H9 (cell line): ENCODE measurements around the gene ERAP2. TPM values are rescaled to one million over a fixed set of nuclear protein-coding genes. Genes with fewer than 3 reads are reported as not detected.

ENCODE experiments used
- DNase-seq: peaks from one replicate; pipeline ENCODE4 v3.0.0-alpha.2; 2017
- H2AFZ ChIP-seq: one replicate; pipeline ENCODE4 v1.6.1; 2013; ENCODE audit warnings: mild to moderate bottlenecking, low read length, control low read depth, moderate library complexity
- H2AK5ac ChIP-seq: 2 replicates; pipeline ENCODE4 v1.6.1; 2013; ENCODE audit warnings: low read length, control low read depth, mixed read lengths; ENCODE audit not compliant: insufficient read length
- H2BK120ac ChIP-seq: one replicate; pipeline ENCODE4 v1.6.1; 2013; ENCODE audit warnings: low read depth, mild to moderate bottlenecking, low read length, control low read depth, inconsistent platforms; ENCODE audit not compliant: poor library complexity, severe bottlenecking
- H2BK12ac ChIP-seq: 2 replicates; pipeline ENCODE4 v1.6.1; 2013; ENCODE audit warnings: low read length, control low read depth, mixed read lengths, low read depth; ENCODE audit not compliant: insufficient read length
- H2BK15ac ChIP-seq: 2 replicates; pipeline ENCODE4 v1.6.1; 2013; ENCODE audit warnings: low read depth, low read length, control low read depth
- H2BK20ac ChIP-seq: one replicate; pipeline ENCODE4 v1.6.1; 2013; ENCODE audit warnings: low read depth, mild to moderate bottlenecking, low read length, control low read depth, inconsistent platforms; ENCODE audit not compliant: poor library complexity, severe bottlenecking
- H2BK5ac ChIP-seq: 2 replicates; pipeline ENCODE4 v1.6.1; 2013; ENCODE audit warnings: low read length, control low read depth, mixed read lengths; ENCODE audit not compliant: insufficient read length
- H3K14ac ChIP-seq: 2 replicates; pipeline ENCODE4 v1.6.1; 2013; ENCODE audit warnings: low read length, control low read depth; ENCODE audit not compliant: insufficient read depth
- H3K18ac ChIP-seq: 2 replicates; pipeline ENCODE4 v1.6.1; 2013; ENCODE audit warnings: low read depth, mild to moderate bottlenecking, mixed read lengths, low read length, control low read depth; ENCODE audit not compliant: insufficient read length
- H3K23ac ChIP-seq: 2 replicates; pipeline ENCODE4 v1.6.1; 2013; ENCODE audit warnings: low read length, control low read depth, mixed read lengths, low read depth; ENCODE audit not compliant: insufficient read length
- H3K23me2 ChIP-seq: 2 replicates; pipeline ENCODE4 v1.6.1; 2013; ENCODE audit warnings: low read depth, mild to moderate bottlenecking, mixed read lengths, low read length, control low read depth; ENCODE audit not compliant: insufficient read length, poor library complexity, severe bottlenecking
- H3K27ac ChIP-seq: 2 replicates; pipeline ENCODE4 v1.5.1; 2013; ENCODE audit warnings: low read length, control low read depth, mixed read lengths, low read depth; ENCODE audit not compliant: insufficient read length
- H3K27me3 ChIP-seq: 2 replicates; pipeline ENCODE4 v1.6.1; 2013; ENCODE audit warnings: low read length, control low read depth, inconsistent platforms; ENCODE audit not compliant: insufficient read depth
- H3K4ac ChIP-seq: 2 replicates; pipeline ENCODE4 v1.6.1; 2013; ENCODE audit warnings: low read depth, mild to moderate bottlenecking, control low read depth, inconsistent platforms, low read length, moderate library complexity
- H3K4me1 ChIP-seq: 2 replicates; pipeline ENCODE4 v1.6.1; 2013; ENCODE audit warnings: low read length, control low read depth, inconsistent platforms; ENCODE audit not compliant: insufficient read depth
- H3K4me2 ChIP-seq: 2 replicates; pipeline ENCODE4 v1.6.1; 2013; ENCODE audit warnings: low read length, control low read depth, mixed read lengths; ENCODE audit not compliant: insufficient read length, insufficient read depth
- H3K56ac ChIP-seq: 2 replicates; pipeline ENCODE4 v1.6.1; 2013; ENCODE audit warnings: low read depth, mild to moderate bottlenecking, mixed read lengths, low read length, control low read depth; ENCODE audit not compliant: insufficient read length
- H3K79me1 ChIP-seq: 2 replicates; pipeline ENCODE4 v1.6.1; 2013; ENCODE audit warnings: low read depth, mild to moderate bottlenecking, moderate library complexity, low read length, control low read depth, inconsistent platforms; ENCODE audit not compliant: insufficient read depth, poor library complexity, severe bottlenecking
- H3K79me2 ChIP-seq: 2 replicates; pipeline ENCODE4 v1.6.1; 2013; ENCODE audit warnings: low read length, control low read depth, inconsistent platforms; ENCODE audit not compliant: insufficient read depth
- H3K9ac ChIP-seq: 2 replicates; pipeline ENCODE4 v1.6.1; 2013; ENCODE audit warnings: low read length, control low read depth, mixed read lengths; ENCODE audit not compliant: insufficient read length; ENCODE audit errors: extremely low read depth
- H3K9me3 ChIP-seq: one replicate; pipeline ENCODE4 v1.6.1; 2013; ENCODE audit warnings: low read depth, low read length, inconsistent platforms; ENCODE audit not compliant: control insufficient read depth
- H3T11ph ChIP-seq: one replicate; pipeline ENCODE4 v1.6.1; 2013; ENCODE audit warnings: mild to moderate bottlenecking, low read length, control low read depth, inconsistent platforms
- H4K20me1 ChIP-seq: one replicate; pipeline ENCODE4 v1.6.1; 2013; ENCODE audit not compliant: control insufficient read depth, insufficient read length, insufficient read depth
- H4K5ac ChIP-seq: 2 replicates; pipeline ENCODE4 v1.6.1; 2013; ENCODE audit warnings: low read depth, mild to moderate bottlenecking, mixed read lengths, low read length, control low read depth; ENCODE audit not compliant: insufficient read length
- H4K8ac ChIP-seq: replicated peaks from 2 replicates; pipeline ENCODE4 v1.6.1; 2013; ENCODE audit warnings: low read length, control low read depth, mixed read lengths, low read depth; ENCODE audit not compliant: insufficient read length
- H4K91ac ChIP-seq: 2 replicates; pipeline ENCODE4 v1.6.1; 2013; ENCODE audit warnings: low read depth, mild to moderate bottlenecking, moderate library complexity, mixed read lengths, low read length, control low read depth; ENCODE audit not compliant: insufficient read length
- H3K27ac Mint-ChIP-seq, 3 experiments: 2 replicates in 2 of 3; 3 replicates in 1 of 3; pipeline ENCODE4 v1.8.0; 2020 to 2021; ENCODE audit warnings: mixed read lengths in 3 of 3, mild to moderate bottlenecking in 1 of 3, moderate library complexity in 1 of 3
- H3K27me3 Mint-ChIP-seq: 2 replicates; pipeline ENCODE4 v1.8.0; 2021; ENCODE audit warnings: low read depth, mild to moderate bottlenecking, moderate library complexity, mixed read lengths
- H3K36me3 Mint-ChIP-seq, 3 experiments: 2 replicates in 2 of 3; 3 replicates in 1 of 3; pipeline ENCODE4 v1.8.0; 2020 to 2021; ENCODE audit warnings: low read depth in 3 of 3, mixed read lengths in 3 of 3; ENCODE audit not compliant: insufficient read depth in 1 of 3
- H3K4me1 Mint-ChIP-seq, 2 experiments: 2 replicates each; pipeline ENCODE4 v1.8.0; 2020; ENCODE audit warnings: mixed read lengths in 2 of 2
- H3K4me3 Mint-ChIP-seq, 2 experiments: 2 replicates in 1 of 2; 3 replicates in 1 of 2; pipeline ENCODE4 v1.8.0; 2020 to 2021; ENCODE audit warnings: mild to moderate bottlenecking in 2 of 2, mixed read lengths in 2 of 2, moderate library complexity in 1 of 2
- H3K9me3 Mint-ChIP-seq, 2 experiments: 2 replicates in 1 of 2; 3 replicates in 1 of 2; pipeline ENCODE4 v1.8.0; 2020; ENCODE audit warnings: mild to moderate bottlenecking in 2 of 2, mixed read lengths in 2 of 2, moderate library complexity in 1 of 2
- whole genome bisulfite sequencing: extraction: QIAGEN DNeasy Blood & Tissue Kit; methylation state at CpG from one replicate; pipeline ENCODE4 v1.1.7; 2013; ENCODE audit warnings: missing lambda C conversion rate, low lambda C conversion rate, mixed read lengths; ENCODE audit not compliant: insufficient read length; ENCODE audit errors: extremely low coverage; 5-methylcytosine and 5-hydroxymethylcytosine counted together
- total RNA-seq: library from RNA; stranded (reverse); gene quantifications from 2 replicates; pipeline ENCODE4 v1.2.1, GENCODE V29; 2021
- TF ChIP-seq, protein P1 (sequence below): fragments of 200-600 bp; sonication (generic); conservative IDR thresholded peaks from 3 replicates; pipeline ENCODE4 v1.8.0; 2021; ENCODE audit warnings: antibody characterized with exemption, mild to moderate bottlenecking

ERAP2 gene
- total RNA-seq, 1 experiment from 2014 or later = 0.09 TPM

DNA sequence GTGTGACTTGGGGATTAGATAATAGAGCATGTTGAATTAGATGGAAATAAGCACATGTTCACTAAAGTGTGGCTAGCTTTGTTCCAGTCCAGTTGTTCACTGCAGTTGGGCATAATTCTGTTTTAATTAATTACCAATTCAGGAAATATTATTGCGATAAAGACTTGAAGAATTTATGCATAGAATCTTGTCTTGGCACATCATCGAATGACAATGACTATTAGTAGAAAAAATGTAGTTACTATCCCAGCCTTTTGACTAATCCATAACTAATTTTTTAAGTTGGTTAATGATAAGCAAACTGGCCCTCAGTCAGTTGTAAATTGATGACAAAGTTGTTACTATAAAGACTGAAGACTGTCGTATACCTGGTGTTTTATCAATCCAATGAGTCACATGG, 70.1 kb downstream of the ERAP2 start:
- no peak overlapping the region for H3T11ph ChIP-seq
- H3K9me3 ChIP-seq = no peaks in the 10 kb centered on the region
- H3K4me1 Mint-ChIP-seq = peaks cover 9 to 17% of the 10 kb centered on the region in 2 experiments; a peak in 3 of 4 replicates
- H3K79me1 ChIP-seq = no peaks in the 10 kb centered on the region
- DNase-seq = no peak
- no peak overlapping the region for H2BK20ac ChIP-seq
- H3K18ac ChIP-seq = no peak overlapping the region
- no peak overlapping the region for H2AK5ac ChIP-seq
- no peak overlapping the region for H2AFZ ChIP-seq
- no peak overlapping the region for H3K23ac ChIP-seq
- H4K5ac ChIP-seq = no peak overlapping the region
- H3K4me3 Mint-ChIP-seq = no peak overlapping the region
- no peak overlapping the region for H2BK15ac ChIP-seq
- peaks cover 8 to 15% (median 8%) of the 10 kb centered on the region in 3 experiments for H3K36me3 Mint-ChIP-seq
- H4K8ac ChIP-seq = no peak overlapping the region
- no peak overlapping the region for H3K4me2 ChIP-seq
- H4K20me1 ChIP-seq = no peaks in the 10 kb centered on the region
- no peak overlapping the region for H2BK12ac ChIP-seq
- H3K4ac ChIP-seq = no peak overlapping the region
- H3K79me2 ChIP-seq = no peaks in the 10 kb centered on the region
- no peak overlapping the region for H3K9ac ChIP-seq
- H2BK120ac ChIP-seq = no peak overlapping the region
- WGBS = no CpG with 5 or more reads among the region's 3 CpGs
- no peak overlapping the region for H3K27ac ChIP-seq
- peaks cover 1% of the 10 kb centered on the region for H3K27me3 Mint-ChIP-seq
- TF ChIP-seq, protein P1, sequence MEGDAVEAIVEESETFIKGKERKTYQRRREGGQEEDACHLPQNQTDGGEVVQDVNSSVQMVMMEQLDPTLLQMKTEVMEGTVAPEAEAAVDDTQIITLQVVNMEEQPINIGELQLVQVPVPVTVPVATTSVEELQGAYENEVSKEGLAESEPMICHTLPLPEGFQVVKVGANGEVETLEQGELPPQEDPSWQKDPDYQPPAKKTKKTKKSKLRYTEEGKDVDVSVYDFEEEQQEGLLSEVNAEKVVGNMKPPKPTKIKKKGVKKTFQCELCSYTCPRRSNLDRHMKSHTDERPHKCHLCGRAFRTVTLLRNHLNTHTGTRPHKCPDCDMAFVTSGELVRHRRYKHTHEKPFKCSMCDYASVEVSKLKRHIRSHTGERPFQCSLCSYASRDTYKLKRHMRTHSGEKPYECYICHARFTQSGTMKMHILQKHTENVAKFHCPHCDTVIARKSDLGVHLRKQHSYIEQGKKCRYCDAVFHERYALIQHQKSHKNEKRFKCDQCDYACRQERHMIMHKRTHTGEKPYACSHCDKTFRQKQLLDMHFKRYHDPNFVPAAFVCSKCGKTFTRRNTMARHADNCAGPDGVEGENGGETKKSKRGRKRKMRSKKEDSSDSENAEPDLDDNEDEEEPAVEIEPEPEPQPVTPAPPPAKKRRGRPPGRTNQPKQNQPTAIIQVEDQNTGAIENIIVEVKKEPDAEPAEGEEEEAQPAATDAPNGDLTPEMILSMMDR = no peak
- no peak overlapping the region for H2BK5ac ChIP-seq
- H3K56ac ChIP-seq = no peak overlapping the region
- no peaks in the 10 kb centered on the region; the same call in 1 of the 2 replicates for H3K4me1 ChIP-seq
- no peak overlapping the region for H3K14ac ChIP-seq
- H3K23me2 ChIP-seq = no peaks in the 10 kb centered on the region
- no peak overlapping the region for H3K27ac Mint-ChIP-seq
- H4K91ac ChIP-seq = no peak overlapping the region
- peaks cover 12 to 13% of the 10 kb centered on the region in 2 experiments for H3K9me3 Mint-ChIP-seq
- no peaks in the 10 kb centered on the region for H3K27me3 ChIP-seq
